ENCODE measurements around the gene PHACTR1.
A peak's percentile ranks its signal among the peaks of the same experiment; 100 is the strongest.

Gene PHACTR1

GRCh38 chr6:13139119-13139518, 422.6 kb downstream of the PHACTR1 start:
- no peaks in the 10 kb centered on the region for H3K36me3 ChIP-seq
- no peaks in the 10 kb centered on the region for H3K9me3 ChIP-seq
- peaks cover 0 to 3% of the 10 kb centered on the region in 2 experiments for H3K4me1 ChIP-seq (ENCODE audit: control insufficient read depth in 1 of 2, insufficient read depth in 1 of 2, low read depth in 1 of 2, low read length in 1 of 2)
- H3K4me3 ChIP-seq (ENCODE audit: low read depth in 1 of 2, low read length in 1 of 2), result no peak overlapping the region
- no peak overlapping the region for H3K27ac ChIP-seq
- TF ChIP-seq CTCF (IDR thresholded peaks at IDR 0.05), result no peak
- no peaks in the 10 kb centered on the region for H3K27me3 ChIP-seq

DNA sequence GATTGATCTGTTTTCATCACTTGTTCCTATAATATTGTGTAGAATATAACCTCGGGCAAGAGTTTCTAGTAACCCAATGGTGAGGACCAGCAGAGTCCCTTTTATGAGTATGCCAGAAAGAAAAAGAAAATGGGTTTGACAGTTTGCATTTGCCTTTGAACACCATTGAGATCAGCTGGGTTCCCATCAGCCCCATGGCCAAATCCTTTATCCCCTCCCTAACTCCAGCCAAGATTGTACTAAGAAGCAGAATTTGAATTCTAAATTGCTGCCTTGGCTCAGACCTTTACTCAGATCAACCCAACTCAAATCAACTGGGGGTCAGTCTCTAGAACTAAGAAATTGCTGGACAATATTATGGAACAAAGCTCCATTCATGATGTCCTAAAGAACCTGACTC, 424.4 kb downstream of the PHACTR1 start:
- Histone ChIP-seq H3K4me1 (ENCODE audit: control insufficient read depth in 1 of 2, insufficient read depth in 1 of 2, low read depth in 1 of 2, low read length in 1 of 2) (peaks cover 0 to 3% of the 10 kb centered on the region in 2 experiments), H3K36me3 (no peaks in the 10 kb centered on the region), H3K27me3 (no peaks in the 10 kb centered on the region), H3K27ac (no peak overlapping the region), H3K9me3 (no peaks in the 10 kb centered on the region), H3K4me3 (ENCODE audit: low read depth in 1 of 2, low read length in 1 of 2) (no peak overlapping the region)
- TF ChIP-seq CTCF (IDR thresholded peaks at IDR 0.05), result no peak

DNA sequence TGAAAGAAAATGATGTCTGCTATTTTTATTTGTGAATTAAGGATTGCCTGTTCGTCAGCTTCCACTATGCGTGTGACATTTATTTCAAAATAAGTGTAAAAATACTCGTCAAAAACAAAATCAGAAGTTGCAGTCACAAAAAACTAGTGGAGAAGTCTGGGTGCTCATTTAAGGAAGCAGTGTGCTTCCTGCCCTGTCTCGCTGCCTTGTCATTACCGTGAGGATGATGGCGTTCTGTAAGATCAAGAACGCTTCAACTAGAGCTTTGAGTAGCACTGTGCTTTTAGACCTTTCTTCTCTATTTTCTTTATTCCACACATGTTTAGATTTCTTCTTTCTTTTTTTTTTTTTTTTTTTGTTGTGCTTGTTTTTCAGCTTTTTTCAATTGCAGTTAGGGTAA, 424.8 kb downstream of the PHACTR1 start:
- TF ChIP-seq CTCF (IDR thresholded peaks at IDR 0.05), result no peak
- Histone ChIP-seq H3K27ac (no peak overlapping the region), H3K4me3 (ENCODE audit: low read depth in 1 of 2, low read length in 1 of 2) (peak overlapping the region in 1 of 2 experiments; percentile 1), H3K4me1 (ENCODE audit: control insufficient read depth in 1 of 2, insufficient read depth in 1 of 2, low read depth in 1 of 2, low read length in 1 of 2) (peaks cover 0 to 3% of the 10 kb centered on the region in 2 experiments), H3K9me3 (no peaks in the 10 kb centered on the region), H3K36me3 (no peaks in the 10 kb centered on the region), H3K27me3 (no peaks in the 10 kb centered on the region)

DNA sequence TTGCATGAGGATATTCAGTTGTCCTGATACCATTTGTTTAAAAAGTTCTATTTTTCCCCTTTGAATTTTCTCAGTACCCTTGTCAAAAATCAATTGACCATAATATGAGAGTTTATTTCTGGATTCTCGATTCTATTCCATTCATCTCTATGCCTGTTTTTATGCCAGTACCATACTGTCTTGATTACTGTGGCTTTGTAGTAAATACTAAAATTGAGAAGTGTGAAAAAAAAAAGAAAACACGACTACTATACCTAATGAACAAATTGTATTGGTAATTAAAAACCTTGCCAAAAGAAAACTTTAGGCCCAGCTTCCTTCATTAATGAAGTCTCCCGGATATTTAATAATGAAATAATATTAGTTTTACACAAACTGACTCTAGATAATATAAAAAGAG, 426.0 kb downstream of the PHACTR1 start:
- no peak overlapping the region for H3K27ac ChIP-seq
- H3K9me3 ChIP-seq, result no peaks in the 10 kb centered on the region
- peaks cover 0 to 3% of the 10 kb centered on the region in 2 experiments for H3K4me1 ChIP-seq (ENCODE audit: control insufficient read depth in 1 of 2, insufficient read depth in 1 of 2, low read depth in 1 of 2, low read length in 1 of 2)
- TF ChIP-seq CTCF (IDR thresholded peaks at IDR 0.05), result no peak
- no peaks in the 10 kb centered on the region for H3K36me3 ChIP-seq
- H3K4me3 ChIP-seq (ENCODE audit: low read depth in 1 of 2, low read length in 1 of 2), result no peak overlapping the region
- H3K27me3 ChIP-seq, result no peaks in the 10 kb centered on the region

DNA sequence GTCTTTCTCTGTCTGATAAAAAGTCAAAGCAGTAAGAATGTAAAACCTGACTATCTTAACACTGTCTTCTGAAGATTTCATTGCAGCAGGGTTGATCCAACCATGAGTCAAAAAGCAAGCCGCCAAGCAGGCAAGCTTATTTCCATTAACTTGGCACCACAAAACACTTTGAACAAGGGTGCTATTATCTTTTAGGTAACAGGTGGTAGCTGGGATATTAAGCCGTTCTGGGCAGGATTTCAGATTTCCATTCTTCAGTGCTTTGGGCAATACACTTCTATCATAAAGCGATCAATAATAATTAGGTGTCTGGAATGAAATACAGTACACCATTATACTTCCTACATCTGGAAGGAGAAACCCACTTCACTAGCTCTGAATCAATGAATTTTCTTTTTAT, 429.9 kb downstream of the PHACTR1 start:
- Histone ChIP-seq H3K4me3 (ENCODE audit: low read depth in 1 of 2, low read length in 1 of 2) (no peak overlapping the region), H3K27ac (no peak overlapping the region), H3K9me3 (no peaks in the 10 kb centered on the region), H3K27me3 (no peaks in the 10 kb centered on the region), H3K36me3 (no peaks in the 10 kb centered on the region), H3K4me1 (ENCODE audit: control insufficient read depth in 1 of 2, insufficient read depth in 1 of 2, low read depth in 1 of 2, low read length in 1 of 2) (peaks cover 0 to 3% of the 10 kb centered on the region in 2 experiments)
- TF ChIP-seq CTCF (IDR thresholded peaks at IDR 0.05), result no peak

- H3K36me3 ChIP-seq, result no peaks in the 10 kb centered on the region
- no peak overlapping the region for H3K4me3 ChIP-seq (ENCODE audit: low read depth in 1 of 2, low read length in 1 of 2)
- H3K27ac ChIP-seq, result no peak overlapping the region
- H3K9me3 ChIP-seq, result no peaks in the 10 kb centered on the region
- H3K27me3 ChIP-seq, result no peaks in the 10 kb centered on the region
- TF ChIP-seq CTCF (IDR thresholded peaks at IDR 0.05), result no peak
- no peaks in the 10 kb centered on the region for H3K4me1 ChIP-seq (ENCODE audit: control insufficient read depth in 1 of 2, insufficient read depth in 1 of 2, low read depth in 1 of 2, low read length in 1 of 2)
Observed at GRCh38 chr6:13147376-13147775, 430.8 kb downstream of the PHACTR1 start.
